ENCODE results near the gene TMEM244. TPM values are rescaled to one million over a fixed set of nuclear protein-coding genes. Genes with fewer than 3 reads are reported as not detected.

Gene TMEM244
- not detected for total RNA-seq
- not detected for polyA plus RNA-seq
- long read RNA-seq, donor 1 = 0 reads
- long read RNA-seq, donor 2 = 0 reads
- long read RNA-seq, donor 3 = 0 reads
- long read RNA-seq, donor 4 = 0 reads
- long read RNA-seq, donor 5 = 0 reads
- long read RNA-seq, donor 6 = 0 reads
- long read RNA-seq, donor 7 = 0 reads
- long read RNA-seq, donor 8 = 0 reads
- long read RNA-seq, donor 9 = 0 reads
- long read RNA-seq, donor 10 = 0 reads

GRCh38 chr6:129860908-129861665 lies at the start of gene TMEM244:
Gene TMEM244 (minus strand): TSS chr6:129861315. CDS start chr6:129861188, 127 bp downstream.
- WGBS, 5 donors = 75 to 82% (median 78%) methylated on average over 14 of the region's 14 CpGs
- Histone ChIP-seq H3K4me3 (no peak within 1 kb of the TSS), H3K27me3 (no peaks in the 10 kb centered on the region), H3K9me3 (no peaks in the 10 kb centered on the region), H3K4me1 (peaks cover 0 to 8% (median 3%) of the 10 kb centered on the region in 4 donors), H3K27ac (no peak within 1 kb of the TSS), H3K36me3 (no peaks in the 10 kb centered on the region)
- peak in 1 of 2 donors; percentile 11 for DNase-seq
- TF ChIP-seq POLR2A (IDR thresholded peaks at IDR 0.05) (no peak), CTCF (IDR thresholded peaks at IDR 0.05) (no peak), EP300 (IDR thresholded peaks at IDR 0.05) (no peak), POLR2AphosphoS5 (IDR thresholded peaks at IDR 0.05) (no peak)
- intact Hi-C loops (cut with DNase I; ENCODE audit: low total_unique reads) = no loop called here

GRCh38 chr6:129908858-129909257 lies 47.7 kb upstream of the TMEM244 start:
- Histone ChIP-seq H3K27me3 (no peaks in the 10 kb centered on the region), H3K4me1 (no peaks in the 10 kb centered on the region), H3K4me3 (no peak overlapping the region), H3K36me3 (no peaks in the 10 kb centered on the region), H3K27ac (no peak overlapping the region), H3K9me3 (no peaks in the 10 kb centered on the region)
- TF ChIP-seq CTCF (IDR thresholded peaks at IDR 0.05) (no peak), EP300 (IDR thresholded peaks at IDR 0.05) (no peak), POLR2A (IDR thresholded peaks at IDR 0.05) (no peak), POLR2AphosphoS5 (IDR thresholded peaks at IDR 0.05) (no peak)
- no peak for DNase-seq
- intact Hi-C loops (cut with DNase I; ENCODE audit: low total_unique reads) = no loop called here

GRCh38 chr6:129908356-129908755 lies 47.2 kb upstream of the TMEM244 start:
- Histone ChIP-seq H3K36me3 (no peaks in the 10 kb centered on the region), H3K27ac (no peak overlapping the region), H3K9me3 (no peaks in the 10 kb centered on the region), H3K4me3 (no peak overlapping the region), H3K4me1 (no peaks in the 10 kb centered on the region), H3K27me3 (no peaks in the 10 kb centered on the region)
- intact Hi-C loops (cut with DNase I; ENCODE audit: low total_unique reads) = no loop called here
- no peak for TF ChIP-seq EP300 (IDR thresholded peaks at IDR 0.05)
- TF ChIP-seq CTCF (IDR thresholded peaks at IDR 0.05) = no peak
- no peak for TF ChIP-seq POLR2AphosphoS5 (IDR thresholded peaks at IDR 0.05)
- no peak for TF ChIP-seq POLR2A (IDR thresholded peaks at IDR 0.05)
- DNase-seq = no peak
- 79 to 86% (median 85%) methylated on average over 2 of the region's 2 CpGs for WGBS, 5 donors

- WGBS, 5 donors = 42 to 55% (median 52%) methylated on average over 3 of the region's 3 CpGs
- no peak for TF ChIP-seq POLR2A (IDR thresholded peaks at IDR 0.05)
- no peak for TF ChIP-seq CTCF (IDR thresholded peaks at IDR 0.05)
- no peak for TF ChIP-seq EP300 (IDR thresholded peaks at IDR 0.05)
- no peak for TF ChIP-seq POLR2AphosphoS5 (IDR thresholded peaks at IDR 0.05)
- no peaks in the 10 kb centered on the region for H3K4me1 ChIP-seq
- no peaks in the 10 kb centered on the region for H3K36me3 ChIP-seq
- H3K9me3 ChIP-seq = no peaks in the 10 kb centered on the region
- no peak for DNase-seq
- H3K27ac ChIP-seq = no peak overlapping the region
- H3K27me3 ChIP-seq = no peaks in the 10 kb centered on the region
- intact Hi-C loops (cut with DNase I; ENCODE audit: low total_unique reads) = no loop called here
- H3K4me3 ChIP-seq = no peak overlapping the region
These were observed 45.5 kb upstream of the TMEM244 start for GRCh38 chr6:129906515-129907077.

Measured in stomach (tissue), 19 donors.